SK-N-SH (cell line): ENCODE results near the gene ARID4A. TPM values are rescaled to one million over a fixed set of nuclear protein-coding genes. Genes with fewer than 3 reads are reported as not detected.

Experiments
- CTCF ChIA-PET: fragments of 300-600, 350-600 bp; formaldehyde crosslinking; extraction: SDS; loops from one replicate; lab custom pipeline; 2021; lab: Yijun Ruan, JAX
- POLR2A ChIA-PET: fragments of 350-600 bp; sonication (Branson Sonifier 250); formaldehyde crosslinking; extraction: SDS; loops from one replicate; lab custom pipeline; 2020; ENCODE audit warnings: antibody characterized with exemption, inconsistent platforms; lab: Yijun Ruan, JAX
- DNase-seq: peaks from one replicate; pipeline ENCODE4 v3.0.0; 2012
- H2AFZ ChIP-seq: fragments of 200-600 bp; sonication (generic); 2 replicates; pipeline ENCODE4 v1.8.1; 2016; ENCODE audit warnings: antibody characterized with exemption, mild to moderate bottlenecking, low read depth
- H3F3A ChIP-seq: fragments of 200-600 bp; sonication (generic); replicated peaks from 2 replicates; pipeline ENCODE3; 2016; ENCODE audit warnings: antibody characterized with exemption, mild to moderate bottlenecking; ENCODE audit not compliant: insufficient read depth
- H3K27ac ChIP-seq, 2 experiments: fragments of 200-500 bp in 1 of 2; fragments of 200-600 bp in 1 of 2; sonication (Bioruptor generic) in 1 of 2; sonication (generic), shearing (Covaris generic) in 1 of 2; 2 replicates each; pipeline versions ENCODE4 v1.5.1 to v1.6.1; 2014 to 2016; ENCODE audit warnings: low read depth in 2 of 2, inconsistent platforms in 1 of 2, low read length in 1 of 2, mild to moderate bottlenecking in 1 of 2, mixed read lengths in 1 of 2
- H3K27me3 ChIP-seq: fragments of 200-600 bp; sonication (generic), shearing (Covaris generic); 2 replicates; pipeline ENCODE4 v1.6.1; 2016; ENCODE audit warnings: mixed run types; ENCODE audit not compliant: insufficient read depth
- H3K36me3 ChIP-seq, 2 experiments: fragments of 200-500 bp in 1 of 2; fragments of 200-600 bp in 1 of 2; sonication (Bioruptor generic) in 1 of 2; sonication (generic) in 1 of 2; replicated peaks in 1 of 2; 2 replicates each; pipeline versions ENCODE3 to v1.5.1; 2014 to 2016; ENCODE audit warnings: low read length in 1 of 2, mild to moderate bottlenecking in 1 of 2; ENCODE audit not compliant: insufficient read depth in 2 of 2, control insufficient read depth in 1 of 2
- H3K4me1 ChIP-seq, 2 experiments: fragments of 200-500 bp in 1 of 2; fragments of 200-600 bp in 1 of 2; sonication (Bioruptor generic) in 1 of 2; sonication (generic), shearing (Covaris generic) in 1 of 2; 2 replicates each; pipeline versions ENCODE4 v1.5.1 to v1.6.1; 2014 to 2016; ENCODE audit warnings: low read depth in 1 of 2, low read length in 1 of 2, mixed run types in 1 of 2; ENCODE audit not compliant: insufficient read depth in 2 of 2, control insufficient read depth in 1 of 2
- H3K4me2 ChIP-seq: fragments of 200-600 bp; sonication (generic), shearing (Covaris generic); 2 replicates; pipeline ENCODE4 v1.6.1; 2017; ENCODE audit warnings: mixed run types
- H3K4me3 ChIP-seq, 2 experiments: fragments of 200-500 bp in 1 of 2; fragments of 200-600 bp in 1 of 2; sonication (Bioruptor generic) in 1 of 2; sonication (generic), shearing (Covaris generic) in 1 of 2; 2 replicates each; pipeline versions ENCODE4 v1.5.1 to v1.8.1; 2014 to 2016; ENCODE audit warnings: low read depth in 2 of 2, inconsistent platforms in 1 of 2, low read length in 1 of 2, mild to moderate bottlenecking in 1 of 2, mixed read lengths in 1 of 2, moderate library complexity in 1 of 2
- H3K79me2 ChIP-seq: fragments of 200-600 bp; sonication (generic); 2 replicates; pipeline ENCODE4 v1.8.1; 2017; ENCODE audit warnings: mild to moderate bottlenecking; ENCODE audit not compliant: insufficient read depth
- H3K9ac ChIP-seq: fragments of 200-600 bp; sonication (generic); 2 replicates; pipeline ENCODE4 v1.6.1; 2017; ENCODE audit warnings: mixed run types
- H3K9me2 ChIP-seq: fragments of 200-600 bp; sonication (generic); 2 replicates; pipeline ENCODE4 v1.6.1; 2017; ENCODE audit warnings: mixed run types
- H3K9me3 ChIP-seq: fragments of 200-600 bp; sonication (generic); 2 replicates; pipeline ENCODE4 v1.6.1; 2017; ENCODE audit warnings: mixed run types, mild to moderate bottlenecking, moderate library complexity
- H4K20me1 ChIP-seq: fragments of 200-600 bp; sonication (generic); 2 replicates; pipeline ENCODE4 v1.6.1; 2017; ENCODE audit warnings: mild to moderate bottlenecking, mixed run types; ENCODE audit not compliant: insufficient read depth
- CHD2 ChIP-seq: fragments of 150-350 bp; IDR thresholded peaks from 2 replicates; pipeline ENCODE4 v1.6.1; 2018; ENCODE audit warnings: low read length; ENCODE audit not compliant: partially characterized antibody
- ELF1 ChIP-seq: IDR thresholded peaks from 2 replicates; pipeline ENCODE4 v1.4.0; 2012
- EP300 ChIP-seq, 2 experiments: IDR thresholded peaks; 2 replicates each; pipeline versions ENCODE4 v1.4.0 to v1.6.1; 2012; ENCODE audit warnings: borderline replicate concordance in 1 of 2, low read depth in 1 of 2, low read length in 1 of 2
- EZH2phosphoT487 ChIP-seq: fragments of 200-600 bp; sonication (generic); IDR thresholded peaks from 2 replicates; pipeline ENCODE4 v1.6.1; 2017; ENCODE audit warnings: low read depth, mixed run types, mild to moderate bottlenecking, antibody characterized with exemption, moderate library complexity, borderline replicate concordance
- FOSL2 ChIP-seq: IDR thresholded peaks from 2 replicates; pipeline ENCODE4 v1.4.0; 2012; ENCODE audit warnings: low read depth, mild to moderate bottlenecking, moderate library complexity, borderline replicate concordance
- GABPA ChIP-seq: IDR thresholded peaks from 2 replicates; pipeline ENCODE4 v1.4.0; 2012; ENCODE audit warnings: low read depth, mild to moderate bottlenecking
- JUND ChIP-seq: IDR thresholded peaks from 2 replicates; pipeline ENCODE4 v1.4.0; 2012
- MAX ChIP-seq: IDR thresholded peaks from 2 replicates; pipeline ENCODE4 v1.4.0; 2012; ENCODE audit warnings: low read depth
- NFIC ChIP-seq: IDR thresholded peaks from 2 replicates; pipeline ENCODE4 v1.4.0; 2012; ENCODE audit warnings: borderline replicate concordance
- NRF1 ChIP-seq: IDR thresholded peaks from 2 replicates; pipeline ENCODE4 v1.6.1; 2012; ENCODE audit warnings: low read depth, mild to moderate bottlenecking, low read length
- PBX3 ChIP-seq: IDR thresholded peaks from 2 replicates; pipeline ENCODE4; 2012
- POLR2AphosphoS5 ChIP-seq: IDR thresholded peaks from 2 replicates; pipeline ENCODE4 v1.6.1; 2012; ENCODE audit warnings: low read depth, low read length
- RCOR1 ChIP-seq: fragments of 150-350 bp; IDR thresholded peaks from 2 replicates; pipeline ENCODE4 v1.6.1; 2017; ENCODE audit warnings: antibody characterized with exemption, low read length
- REST ChIP-seq: IDR thresholded peaks from 2 replicates; pipeline ENCODE4 v1.6.1; 2012; ENCODE audit warnings: mild to moderate bottlenecking, low read depth, low read length, moderate library complexity
- RFX5 ChIP-seq: IDR thresholded peaks from 2 replicates; pipeline ENCODE4 v1.6.1; 2012; ENCODE audit warnings: mild to moderate bottlenecking, improper control_type of control experiment, low read length
- RXRA ChIP-seq: IDR thresholded peaks from 2 replicates; pipeline ENCODE4 v1.4.0; 2012; ENCODE audit warnings: low read depth, mild to moderate bottlenecking, borderline replicate concordance
- SIN3A ChIP-seq: IDR thresholded peaks from 2 replicates; pipeline ENCODE4 v1.6.1; 2012; ENCODE audit warnings: low read depth, mild to moderate bottlenecking, low read length, moderate library complexity, borderline replicate concordance
- TCF12 ChIP-seq: IDR thresholded peaks from 2 replicates; pipeline ENCODE4 v1.4.0; 2012
- TEAD4 ChIP-seq: IDR thresholded peaks from 2 replicates; pipeline ENCODE4 v1.4.0; 2012; ENCODE audit warnings: mild to moderate bottlenecking, borderline replicate concordance; ENCODE audit not compliant: insufficient read depth
- WGBS: methylation state at CpG from one replicate; pipeline ENCODE4 v1.1.6; 2017; ENCODE audit warnings: low lambda C conversion rate; 5-methylcytosine and 5-hydroxymethylcytosine counted together
- polyA plus RNA-seq, 3 experiments: library from polyadenylated mRNA; depleted of rRNA; stranded (reverse); fragments of >200 nt; gene quantifications; 2 replicates each; pipeline ENCODE4 v1.2.3, GENCODE V29; 2012

Gene ARID4A
- polyA plus RNA-seq, 1 of the 3 experiments (the other 2 are of a cell fraction) = 4.6 TPM

- Histone ChIP-seq H3K27ac (peak overlapping the region; percentile 84 to 91), H3K9me3 (no peaks in the 10 kb centered on the region), H3K36me3 (peaks cover 43 to 74% of the 10 kb centered on the region in 2 experiments), H2AFZ (no peak overlapping the region), H3F3A (peaks cover 30% of the 10 kb centered on the region), H3K4me1 (peaks cover 11 to 18% of the 10 kb centered on the region in 2 experiments; a peak in 3 of 4 replicates), H3K27me3 (no peaks in the 10 kb centered on the region), H3K9ac (peak overlapping the region; percentile 49), H3K79me2 (peaks cover 92% of the 10 kb centered on the region)
- 17% methylated on average over 4 of the region's 4 CpGs for WGBS
- peak; percentile 33 for DNase-seq
- POLR2A ChIA-PET = no interaction called here
- TF ChIP-seq RXRA (0 out of 2 replicates have a peak, but pooled peaks have one; percentile 18), MAX (peak; percentile 22; the same call in 1 of the 2 replicates), JUND (peak; percentile 75), EZH2phosphoT487 (no peak), NRF1 (no peak), EP300 (IDR thresholded peaks at IDR 0.05; ENCODE audit: borderline replicate concordance in 1 of 2, low read depth in 1 of 2, low read length in 1 of 2) (peak; percentile 58 to 62; a peak in 3 of 4 replicates), TCF12 (peak; percentile 78), FOSL2 (peak; percentile 45; the same call in 1 of the 2 replicates), RCOR1 (no peak), TEAD4 (0 out of 2 replicates have a peak, but pooled peaks have one; percentile 41), RFX5 (no peak), ELF1 (peak; percentile 39; the same call in 1 of the 2 replicates), SIN3A (0 out of 2 replicates have a peak, but pooled peaks have one; percentile 27), PBX3 (peak; percentile 96), POLR2AphosphoS5 (peak; percentile 77), GABPA (0 out of 2 replicates have a peak, but pooled peaks have one; percentile 21), CHD2 (no peak), REST (no peak), NFIC (peak; percentile 90)
- TF ChIP-seq, all 33 proteins: peak for 13
- H4K20me1 ChIP-seq = peaks cover 28% of the 10 kb centered on the region
- H3K9me2 ChIP-seq = no peaks in the 10 kb centered on the region
- CTCF ChIA-PET = no interaction called here
- H3K4me3 ChIP-seq = no peak overlapping the region
- H3K4me2 ChIP-seq = peak overlapping the region; percentile 21; the same call in 1 of the 2 replicates
Measured at GRCh38 chr14:58280954-58281787, 17.2 kb upstream of the ARID4A start.
